Kidney capillary endothelial cell (primary cell): ENCODE measurements around the gene LRRC8C.
A peak's percentile ranks its signal among the peaks of the same experiment; 100 is the strongest.
"Not testable (repeated sequence)": the region's sequence is repeated elsewhere in the genome, so short reads cannot be mapped to it uniquely, and the experiment has no call there.

Source experiments
- DNase-seq: peaks from one replicate; pipeline ENCODE4 v3.0.0-alpha.2; 2018; ENCODE audit warnings: low spot score

Gene LRRC8C

GRCh38 chr1:89704014-89704413, 71.1 kb downstream of the LRRC8C start:
- no peak for DNase-seq

- not testable (repeated sequence) for DNase-seq
Observed at GRCh38 chr1:89704885-89705284, 72.0 kb downstream of the LRRC8C start.

GRCh38 chr1:89705901-89706699, 73.2 kb downstream of the LRRC8C start:
- DNase-seq, result no peak

- DNase-seq, result no peak
Observed at GRCh38 chr1:89706700-89707012, 73.7 kb downstream of the LRRC8C start.

GRCh38 chr1:89708751-89709375, 75.9 kb downstream of the LRRC8C start:
- no peak for DNase-seq

GRCh38 chr1:89710498-89711139, 77.7 kb downstream of the LRRC8C start:
- no peak for DNase-seq

GRCh38 chr1:89711140-89711778, 78.3 kb downstream of the LRRC8C start:
- DNase-seq, result no peak

- no peak for DNase-seq
Observed at GRCh38 chr1:89712420-89712819, 79.5 kb downstream of the LRRC8C start.

GRCh38 chr1:89715677-89716076, 82.8 kb downstream of the LRRC8C start:
- DNase-seq, result no peak

GRCh38 chr1:89719502-89720306, 86.8 kb downstream of the LRRC8C start:
- DNase-seq, result peak; percentile 54

GRCh38 chr1:89720839-89721238, 87.9 kb downstream of the LRRC8C start:
- DNase-seq, result no peak

GRCh38 chr1:89721351-89721750, 88.4 kb downstream of the LRRC8C start:
- peak; percentile 95 for DNase-seq

- DNase-seq, result no peak
Observed at GRCh38 chr1:89723144-89723543, 90.2 kb downstream of the LRRC8C start.

- peak; percentile 48 for DNase-seq
Observed at GRCh38 chr1:89723863-89724262, 90.9 kb downstream of the LRRC8C start.

- peak; percentile 93 for DNase-seq
Observed at GRCh38 chr1:89724369-89725010, 91.6 kb downstream of the LRRC8C start.

GRCh38 chr1:89725011-89725370, 92.1 kb downstream of the LRRC8C start:
- DNase-seq, result no peak

GRCh38 chr1:89725631-89726030, 92.7 kb downstream of the LRRC8C start:
- no peak for DNase-seq

GRCh38 chr1:89727517-89728312, 94.8 kb downstream of the LRRC8C start:
- no peak for DNase-seq

- DNase-seq, result no peak
Observed at GRCh38 chr1:89728381-89728780, 95.5 kb downstream of the LRRC8C start.

- DNase-seq, result no peak
Observed at GRCh38 chr1:89732206-89732605, 99.3 kb downstream of the LRRC8C start.
